Measurements from ENCODE around the gene HAX1. TPM values are rescaled to one million over a fixed set of nuclear protein-coding genes. Genes with fewer than 3 reads are reported as not detected.
"Not testable (repeated sequence)": the region's sequence is repeated elsewhere in the genome, so short reads cannot be mapped to it uniquely, and the experiment has no call there.

HAX1 gene
- total and polyA plus RNA-seq, 2 experiments from 2014 or later: 80.0 to 104 TPM

DNA sequence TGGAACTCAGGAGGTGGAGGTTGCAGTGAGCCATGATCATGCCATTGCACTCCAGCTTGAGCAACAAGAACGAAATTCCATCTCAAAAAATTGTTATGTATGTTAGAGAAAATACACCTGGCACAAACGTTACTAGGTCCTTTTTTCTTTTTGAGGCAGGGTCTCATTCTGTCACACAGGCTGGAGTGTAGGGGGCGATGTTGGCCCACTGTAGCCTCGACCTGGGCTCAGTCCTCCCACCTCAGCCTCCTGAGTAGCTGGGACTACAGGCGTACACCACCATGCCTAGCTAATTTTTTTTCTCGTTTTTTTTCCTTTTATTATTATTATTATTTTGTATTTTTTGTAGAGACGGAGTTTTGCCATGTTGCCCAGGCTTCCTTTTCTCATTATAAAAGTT lies 4.4 kb downstream of the HAX1 start:
- TF ChIP-seq EZH2 (IDR thresholded peaks at IDR 0.05; ENCODE audit: borderline replicate concordance): no peak
- TF ChIP-seq, protein P1, sequence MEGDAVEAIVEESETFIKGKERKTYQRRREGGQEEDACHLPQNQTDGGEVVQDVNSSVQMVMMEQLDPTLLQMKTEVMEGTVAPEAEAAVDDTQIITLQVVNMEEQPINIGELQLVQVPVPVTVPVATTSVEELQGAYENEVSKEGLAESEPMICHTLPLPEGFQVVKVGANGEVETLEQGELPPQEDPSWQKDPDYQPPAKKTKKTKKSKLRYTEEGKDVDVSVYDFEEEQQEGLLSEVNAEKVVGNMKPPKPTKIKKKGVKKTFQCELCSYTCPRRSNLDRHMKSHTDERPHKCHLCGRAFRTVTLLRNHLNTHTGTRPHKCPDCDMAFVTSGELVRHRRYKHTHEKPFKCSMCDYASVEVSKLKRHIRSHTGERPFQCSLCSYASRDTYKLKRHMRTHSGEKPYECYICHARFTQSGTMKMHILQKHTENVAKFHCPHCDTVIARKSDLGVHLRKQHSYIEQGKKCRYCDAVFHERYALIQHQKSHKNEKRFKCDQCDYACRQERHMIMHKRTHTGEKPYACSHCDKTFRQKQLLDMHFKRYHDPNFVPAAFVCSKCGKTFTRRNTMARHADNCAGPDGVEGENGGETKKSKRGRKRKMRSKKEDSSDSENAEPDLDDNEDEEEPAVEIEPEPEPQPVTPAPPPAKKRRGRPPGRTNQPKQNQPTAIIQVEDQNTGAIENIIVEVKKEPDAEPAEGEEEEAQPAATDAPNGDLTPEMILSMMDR (IDR thresholded peaks at IDR 0.05; ENCODE audit: poor library complexity): peak; percentile 26
- Histone ChIP-seq H3K4me2 (no peak overlapping the region), H2AFZ (no peak overlapping the region), H3K9me2 (replicated peaks; ENCODE audit: insufficient read depth) (no peaks in the 10 kb centered on the region), H3K79me2 (peaks cover 11% of the 10 kb centered on the region), H3K27me3 (no peaks in the 10 kb centered on the region), H3K27ac (no peak overlapping the region), H3K4me3 (no peak overlapping the region), H3K36me3 (replicated peaks; ENCODE audit: insufficient read depth, low read depth) (no peaks in the 10 kb centered on the region), H3K4me1 (ENCODE audit: insufficient read depth) (no peaks in the 10 kb centered on the region), H4K20me1 (ENCODE audit: insufficient read depth, poor library complexity, severe bottlenecking) (no peaks in the 10 kb centered on the region), H3K9me3 (ENCODE audit: low read depth) (no peaks in the 10 kb centered on the region)
- no peak for DNase-seq (ENCODE audit: low spot score)
- WGBS (ENCODE audit: low lambda C conversion rate, missing lambda C conversion rate): 95% methylated on average over 7 of the region's 7 CpGs

DNA sequence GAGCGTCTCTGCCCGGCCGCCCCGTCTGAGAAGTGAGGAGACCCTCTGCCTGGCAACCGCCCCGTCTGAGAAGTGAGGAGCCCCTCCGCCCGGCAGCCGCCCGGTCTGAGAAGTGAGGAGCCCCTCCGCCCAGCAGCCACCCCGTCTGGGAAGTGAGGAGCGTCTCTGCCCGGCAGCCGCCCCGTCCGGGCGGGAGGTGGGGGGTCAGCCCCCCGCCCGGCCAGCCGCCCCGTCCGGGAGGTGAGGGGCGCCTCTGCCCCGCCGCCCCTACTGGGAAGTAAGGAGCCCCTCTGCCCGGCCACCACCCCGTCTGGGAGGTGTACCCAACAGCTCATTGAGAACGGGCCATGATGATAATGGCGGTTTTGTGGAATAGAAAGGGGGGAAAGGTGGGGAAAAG lies 15.2 kb downstream of the HAX1 start:
- H3K79me2 ChIP-seq; H3K4me2 ChIP-seq; H2AFZ ChIP-seq; H3K36me3 ChIP-seq (replicated peaks; ENCODE audit: insufficient read depth, low read depth); H3K27ac ChIP-seq; H4K20me1 ChIP-seq (ENCODE audit: insufficient read depth, poor library complexity, severe bottlenecking); H3K27me3 ChIP-seq; H3K9me3 ChIP-seq (ENCODE audit: low read depth); H3K4me3 ChIP-seq; H3K9me2 ChIP-seq (replicated peaks; ENCODE audit: insufficient read depth); DNase-seq (ENCODE audit: low spot score); H3K4me1 ChIP-seq (ENCODE audit: insufficient read depth): not testable (repeated sequence)
- no CpG with 5 or more reads among the region's 30 CpGs for WGBS (ENCODE audit: low lambda C conversion rate, missing lambda C conversion rate)

DNA sequence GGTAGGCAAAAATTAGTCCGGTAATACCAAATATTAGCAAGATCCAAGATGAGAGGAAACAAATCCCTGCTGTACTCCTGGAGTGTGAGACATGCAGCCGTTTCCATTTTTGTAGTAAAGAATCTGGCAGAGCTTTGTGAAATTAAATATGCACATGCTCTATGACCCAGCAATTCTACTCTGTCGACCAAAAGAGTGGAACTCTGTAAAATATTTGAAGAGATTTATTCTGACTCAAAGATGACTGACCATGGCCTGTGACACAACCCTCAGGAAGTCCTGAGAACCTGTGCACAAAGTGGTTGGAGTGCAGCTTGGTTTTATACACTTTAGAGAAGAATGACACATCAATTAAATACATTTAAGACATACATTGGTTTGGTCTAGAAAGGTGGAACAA lies 16.2 kb downstream of the HAX1 start:
- 86% methylated on average over 3 of the region's 3 CpGs for WGBS (ENCODE audit: low lambda C conversion rate, missing lambda C conversion rate)
- no peaks in the 10 kb centered on the region for H3K79me2 ChIP-seq
- no peaks in the 10 kb centered on the region for H3K27me3 ChIP-seq
- H3K27ac ChIP-seq: no peak overlapping the region
- no peaks in the 10 kb centered on the region for H4K20me1 ChIP-seq (ENCODE audit: insufficient read depth, poor library complexity, severe bottlenecking)
- H3K4me1 ChIP-seq (ENCODE audit: insufficient read depth): no peaks in the 10 kb centered on the region
- H3K9me2 ChIP-seq (replicated peaks; ENCODE audit: insufficient read depth): no peaks in the 10 kb centered on the region
- TF ChIP-seq EZH2 (IDR thresholded peaks at IDR 0.05; ENCODE audit: borderline replicate concordance) (no peak), EZH2phosphoT487 (IDR thresholded peaks at IDR 0.05; ENCODE audit: low read depth, severe bottlenecking, unreplicated experiment) (no peak)
- TF ChIP-seq, protein P1 (IDR thresholded peaks at IDR 0.05; ENCODE audit: poor library complexity): no peak
- no peak overlapping the region for H3K4me3 ChIP-seq
- H3K4me2 ChIP-seq: no peak overlapping the region
- DNase-seq (ENCODE audit: low spot score): no peak
- no peaks in the 10 kb centered on the region for H3K36me3 ChIP-seq (replicated peaks; ENCODE audit: insufficient read depth, low read depth)
- no peak overlapping the region for H2AFZ ChIP-seq
- H3K9me3 ChIP-seq (ENCODE audit: low read depth): no peaks in the 10 kb centered on the region

DNA sequence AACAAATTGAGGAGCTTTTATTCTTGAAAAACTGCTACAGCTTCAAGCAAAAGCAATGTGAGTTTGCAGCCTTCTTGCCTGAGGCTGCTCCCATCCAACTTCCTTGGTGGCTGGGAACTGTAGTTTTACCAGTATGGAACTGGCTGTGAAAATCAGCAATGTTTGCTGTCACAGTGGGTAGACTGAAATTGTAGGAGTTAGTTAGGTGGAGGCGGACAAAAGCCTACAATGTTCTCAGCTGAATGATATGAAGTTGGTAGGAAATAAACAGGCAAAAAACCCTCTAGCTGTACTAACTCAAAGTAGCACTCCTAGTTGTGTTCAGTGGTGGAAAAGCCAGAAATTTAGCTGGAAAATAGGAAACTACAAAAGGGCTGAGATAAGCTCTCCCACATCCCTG lies 18.5 kb downstream of the HAX1 start:
- H3K4me1 ChIP-seq (ENCODE audit: insufficient read depth): no peaks in the 10 kb centered on the region
- TF ChIP-seq EZH2 (IDR thresholded peaks at IDR 0.05; ENCODE audit: borderline replicate concordance) (no peak), EZH2phosphoT487 (IDR thresholded peaks at IDR 0.05; ENCODE audit: low read depth, severe bottlenecking, unreplicated experiment) (no peak)
- TF ChIP-seq, protein P1 (IDR thresholded peaks at IDR 0.05; ENCODE audit: poor library complexity): no peak
- H3K27me3 ChIP-seq: no peaks in the 10 kb centered on the region
- no peaks in the 10 kb centered on the region for H3K9me2 ChIP-seq (replicated peaks; ENCODE audit: insufficient read depth)
- no peaks in the 10 kb centered on the region for H3K79me2 ChIP-seq
- H3K4me3 ChIP-seq: no peak overlapping the region
- no peak overlapping the region for H3K27ac ChIP-seq
- H4K20me1 ChIP-seq (ENCODE audit: insufficient read depth, poor library complexity, severe bottlenecking): no peaks in the 10 kb centered on the region
- H3K9me3 ChIP-seq (ENCODE audit: low read depth): peaks cover 3% of the 10 kb centered on the region
- H3K36me3 ChIP-seq (replicated peaks; ENCODE audit: insufficient read depth, low read depth): no peaks in the 10 kb centered on the region
- H3K4me2 ChIP-seq: no peak overlapping the region
- H2AFZ ChIP-seq: no peak overlapping the region
- whole genome bisulfite sequencing (ENCODE audit: low lambda C conversion rate, missing lambda C conversion rate): 100% methylated on average over 1 of the region's 1 CpG
- DNase-seq (ENCODE audit: low spot score): no peak
